Stimulated activated memory B cell treated with anti-CD40 and anti-IgM and Interleukin-4, amounts not matched to agents 10 μg/mL and 1 μg/mL and 100 μg/mL, for 72 hours (primary cell): ENCODE data around the gene WWTR1.
A peak's percentile ranks its signal among the peaks of the same experiment; 100 is the strongest.

Source experiments
- ATAC-seq: fragments of 150-1000 bp; cut with Tn5 transposase; 2 replicates; pipeline ENCODE4 v1.10.0; 2021
- H3K27ac Mint-ChIP-seq: one replicate; pipeline ENCODE4 v1.8.0; 2022; ENCODE audit warnings: mild to moderate bottlenecking, mixed read lengths
- H3K27me3 Mint-ChIP-seq: one replicate; pipeline ENCODE4 v1.8.0; 2022; ENCODE audit warnings: mixed read lengths
- H3K36me3 Mint-ChIP-seq: one replicate; pipeline ENCODE4 v1.8.0; 2022; ENCODE audit warnings: mixed read lengths
- H3K4me1 Mint-ChIP-seq: one replicate; pipeline ENCODE4 v1.8.0; 2022; ENCODE audit warnings: mixed read lengths
- H3K4me3 Mint-ChIP-seq: one replicate; pipeline ENCODE4 v1.8.0; 2022; ENCODE audit warnings: mild to moderate bottlenecking, moderate library complexity, mixed read lengths
- H3K9me3 Mint-ChIP-seq: one replicate; pipeline ENCODE4 v1.8.0; 2022; ENCODE audit warnings: mixed read lengths

WWTR1 gene

GRCh38 chr3:149596134-149596770 is 61.6 kb downstream of the WWTR1 start:
- no peaks in the 10 kb centered on the region for H3K36me3 Mint-ChIP-seq
- peaks cover 5% of the 10 kb centered on the region for H3K4me1 Mint-ChIP-seq
- H3K9me3 Mint-ChIP-seq = no peaks in the 10 kb centered on the region
- no peak overlapping the region for H3K4me3 Mint-ChIP-seq
- no peak for ATAC-seq
- no peaks in the 10 kb centered on the region for H3K27me3 Mint-ChIP-seq
- no peak overlapping the region for H3K27ac Mint-ChIP-seq

- Mint-ChIP-seq H3K4me3 (no peak overlapping the region), H3K4me1 (no peaks in the 10 kb centered on the region), H3K27ac (no peak overlapping the region), H3K9me3 (no peaks in the 10 kb centered on the region), H3K36me3 (no peaks in the 10 kb centered on the region), H3K27me3 (no peaks in the 10 kb centered on the region)
- ATAC-seq = no peak
These were observed 64.2 kb downstream of the WWTR1 start for GRCh38 chr3:149593418-149594160.

- no peaks in the 10 kb centered on the region for H3K9me3 Mint-ChIP-seq
- no peak overlapping the region for H3K4me3 Mint-ChIP-seq
- no peaks in the 10 kb centered on the region for H3K4me1 Mint-ChIP-seq
- H3K27me3 Mint-ChIP-seq = no peaks in the 10 kb centered on the region
- ATAC-seq = no peak
- no peaks in the 10 kb centered on the region for H3K36me3 Mint-ChIP-seq
- no peak overlapping the region for H3K27ac Mint-ChIP-seq
These were observed 65.0 kb downstream of the WWTR1 start for GRCh38 chr3:149592758-149593240.

- Mint-ChIP-seq H3K27ac (no peak overlapping the region), H3K4me3 (no peak overlapping the region), H3K27me3 (no peaks in the 10 kb centered on the region), H3K9me3 (no peaks in the 10 kb centered on the region), H3K4me1 (no peaks in the 10 kb centered on the region), H3K36me3 (no peaks in the 10 kb centered on the region)
- no peak for ATAC-seq
These were observed 67.0 kb downstream of the WWTR1 start for GRCh38 chr3:149590691-149591441.

- no peak for ATAC-seq
- peaks cover 10% of the 10 kb centered on the region for H3K4me1 Mint-ChIP-seq
- no peak overlapping the region for H3K27ac Mint-ChIP-seq
- no peaks in the 10 kb centered on the region for H3K36me3 Mint-ChIP-seq
- no peaks in the 10 kb centered on the region for H3K27me3 Mint-ChIP-seq
- H3K9me3 Mint-ChIP-seq = no peaks in the 10 kb centered on the region
- H3K4me3 Mint-ChIP-seq = no peak overlapping the region
These were observed 68.5 kb downstream of the WWTR1 start for GRCh38 chr3:149589332-149589731.

GRCh38 chr3:149588909-149589308 is 68.9 kb downstream of the WWTR1 start:
- H3K27ac Mint-ChIP-seq = no peak overlapping the region
- peaks cover 10% of the 10 kb centered on the region for H3K4me1 Mint-ChIP-seq
- H3K36me3 Mint-ChIP-seq = no peaks in the 10 kb centered on the region
- H3K9me3 Mint-ChIP-seq = no peaks in the 10 kb centered on the region
- H3K4me3 Mint-ChIP-seq = no peak overlapping the region
- H3K27me3 Mint-ChIP-seq = no peaks in the 10 kb centered on the region
- no peak for ATAC-seq

GRCh38 chr3:149587383-149587782 is 70.4 kb downstream of the WWTR1 start:
- ATAC-seq = no peak

GRCh38 chr3:149586871-149587270 is 71.0 kb downstream of the WWTR1 start:
- Mint-ChIP-seq H3K4me3 (no peak overlapping the region), H3K9me3 (no peaks in the 10 kb centered on the region), H3K27ac (no peak overlapping the region), H3K4me1 (peaks cover 10% of the 10 kb centered on the region), H3K27me3 (no peaks in the 10 kb centered on the region), H3K36me3 (no peaks in the 10 kb centered on the region)
- no peak for ATAC-seq

More at GRCh38 chr3:149587383-149587782, 70.4 kb downstream of the WWTR1 start:
- H3K9me3 Mint-ChIP-seq = no peaks in the 10 kb centered on the region
- no peak overlapping the region for H3K4me3 Mint-ChIP-seq
- H3K27ac Mint-ChIP-seq = no peak overlapping the region
- H3K36me3 Mint-ChIP-seq = no peaks in the 10 kb centered on the region
- no peaks in the 10 kb centered on the region for H3K27me3 Mint-ChIP-seq
- peaks cover 10% of the 10 kb centered on the region for H3K4me1 Mint-ChIP-seq

GRCh38 chr3:149585401-149585726 is 72.5 kb downstream of the WWTR1 start:
- Mint-ChIP-seq H3K9me3 (no peaks in the 10 kb centered on the region), H3K36me3 (no peaks in the 10 kb centered on the region), H3K4me3 (no peak overlapping the region), H3K27ac (no peak overlapping the region), H3K4me1 (peaks cover 17% of the 10 kb centered on the region), H3K27me3 (no peaks in the 10 kb centered on the region)
- ATAC-seq = peak; percentile 67

GRCh38 chr3:149583921-149584635 is 73.7 kb downstream of the WWTR1 start:
- Mint-ChIP-seq H3K27me3 (no peaks in the 10 kb centered on the region), H3K36me3 (no peaks in the 10 kb centered on the region), H3K27ac (no peak overlapping the region), H3K9me3 (no peaks in the 10 kb centered on the region), H3K4me3 (no peak overlapping the region), H3K4me1 (peaks cover 22% of the 10 kb centered on the region)
- no peak for ATAC-seq

- Mint-ChIP-seq H3K27ac (no peak overlapping the region), H3K4me1 (peaks cover 22% of the 10 kb centered on the region), H3K36me3 (no peaks in the 10 kb centered on the region), H3K4me3 (no peak overlapping the region), H3K27me3 (no peaks in the 10 kb centered on the region), H3K9me3 (no peaks in the 10 kb centered on the region)
- ATAC-seq = no peak
These were observed 75.4 kb downstream of the WWTR1 start for GRCh38 chr3:149582395-149582794.

- H3K27ac Mint-ChIP-seq = no peak overlapping the region
- H3K4me1 Mint-ChIP-seq = peaks cover 22% of the 10 kb centered on the region
- H3K27me3 Mint-ChIP-seq = no peaks in the 10 kb centered on the region
- no peak overlapping the region for H3K4me3 Mint-ChIP-seq
- no peaks in the 10 kb centered on the region for H3K9me3 Mint-ChIP-seq
- H3K36me3 Mint-ChIP-seq = no peaks in the 10 kb centered on the region
- ATAC-seq = no peak
These were observed 76.0 kb downstream of the WWTR1 start for GRCh38 chr3:149581681-149582370.

- Mint-ChIP-seq H3K27me3 (no peaks in the 10 kb centered on the region), H3K4me1 (peaks cover 26% of the 10 kb centered on the region), H3K36me3 (no peaks in the 10 kb centered on the region), H3K9me3 (no peaks in the 10 kb centered on the region), H3K4me3 (no peak overlapping the region), H3K27ac (no peak overlapping the region)
- ATAC-seq = no peak
These were observed 76.6 kb downstream of the WWTR1 start for GRCh38 chr3:149581248-149581647.

- Mint-ChIP-seq H3K27ac (no peak overlapping the region), H3K4me3 (no peak overlapping the region), H3K9me3 (no peaks in the 10 kb centered on the region), H3K4me1 (peaks cover 23% of the 10 kb centered on the region), H3K27me3 (no peaks in the 10 kb centered on the region), H3K36me3 (no peaks in the 10 kb centered on the region)
- no peak for ATAC-seq
These were observed 77.8 kb downstream of the WWTR1 start for GRCh38 chr3:149579838-149580542.
